ENCODE results near the gene G6PC1. TPM values are rescaled to one million over a fixed set of nuclear protein-coding genes. Genes with fewer than 3 reads are reported as not detected.
"Not testable (repeated sequence)": the region's sequence is repeated elsewhere in the genome, so short reads cannot be mapped to it uniquely, and the experiment has no call there.

Gene G6PC1
- polyA plus RNA-seq, 1 donor: not detected

- not testable (repeated sequence) for DNase-seq
Observed at GRCh38 chr17:42873932-42874695, 26.5 kb upstream of the G6PC1 start.

- no peak for DNase-seq
Observed at GRCh38 chr17:42877037-42877436, 23.6 kb upstream of the G6PC1 start.

- DNase-seq: no peak
Observed at GRCh38 chr17:42878123-42878880, 22.3 kb upstream of the G6PC1 start.

DNA sequence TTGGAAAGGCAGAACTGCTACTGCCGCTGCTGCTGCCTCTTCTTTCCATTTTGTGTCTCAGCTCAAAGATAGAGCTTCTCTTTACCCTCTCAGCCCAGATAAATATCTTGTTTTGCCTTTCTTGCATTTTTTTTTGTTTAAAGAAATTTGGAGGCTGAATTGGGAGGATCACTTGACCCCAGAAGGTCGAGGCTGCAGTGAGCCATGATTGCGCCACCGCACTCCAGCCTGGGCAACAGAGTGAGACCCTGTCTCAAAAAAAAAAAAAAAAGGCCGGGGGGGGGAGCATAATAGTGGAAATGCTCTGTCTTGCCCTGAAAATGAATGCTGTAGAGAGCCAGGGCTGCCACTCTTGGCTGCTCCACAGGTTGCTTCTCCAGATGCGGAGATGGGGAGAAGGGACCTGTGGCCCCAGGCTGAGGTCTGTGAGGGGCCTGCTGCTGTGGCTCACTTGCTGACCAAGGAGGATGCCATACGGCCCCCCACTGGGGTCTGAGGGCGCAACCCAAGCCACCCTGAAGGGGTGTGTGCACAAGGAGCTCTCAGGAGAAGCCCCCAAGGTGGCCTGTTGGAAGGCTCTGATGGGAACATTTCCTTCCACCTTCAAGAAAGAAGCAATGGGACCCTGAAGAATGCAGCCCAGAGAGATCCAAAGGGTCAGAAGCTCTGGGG, 21.5 kb upstream of the G6PC1 start:
- DNase-seq: no peak

DNA sequence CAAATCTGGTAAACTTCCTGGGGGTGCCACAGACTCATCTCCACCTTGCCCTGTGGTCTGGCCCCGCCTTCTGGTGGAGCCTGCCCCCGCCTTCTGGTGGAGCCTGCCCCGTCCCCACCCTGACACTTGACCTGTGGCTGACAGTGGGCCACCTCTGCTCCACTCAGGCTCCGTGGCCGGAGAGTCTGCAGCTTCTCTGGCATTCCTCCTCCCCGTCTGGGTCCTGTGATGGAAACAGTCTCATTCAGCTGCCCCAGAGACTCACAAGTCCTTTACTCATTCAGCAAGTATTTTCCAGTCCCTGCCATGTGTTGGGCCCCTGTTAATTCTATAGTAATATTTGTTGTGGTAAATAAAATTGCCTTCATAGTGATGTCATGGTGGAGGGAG, 21.0 kb upstream of the G6PC1 start:
- no peak for DNase-seq

DNA sequence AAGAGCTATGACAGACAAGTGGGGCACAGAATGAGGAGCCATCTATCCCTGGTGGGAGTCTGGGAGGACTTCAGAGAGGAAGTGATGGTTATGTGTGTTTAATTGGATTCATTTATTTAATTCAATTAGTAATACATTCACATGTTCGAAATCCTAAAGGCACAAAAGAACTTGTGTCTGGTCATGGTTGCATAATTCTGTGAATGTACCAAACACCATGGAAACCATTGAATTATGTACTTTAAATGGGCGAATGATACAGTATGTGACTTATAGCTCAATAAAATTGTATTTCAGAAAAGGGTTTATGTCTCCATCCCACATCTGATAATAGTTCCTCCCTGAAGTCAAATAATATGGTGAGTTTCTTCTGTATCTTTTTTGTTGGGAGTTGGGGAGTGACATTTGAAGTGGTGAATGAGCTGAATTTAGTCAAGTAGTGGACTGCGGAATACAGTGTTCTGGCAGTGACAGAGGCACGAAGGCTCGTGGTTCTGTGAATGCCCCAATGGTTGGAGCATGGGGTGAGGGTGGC, 19.8 kb upstream of the G6PC1 start:
- no peak for DNase-seq

- not testable (repeated sequence) for DNase-seq
Observed at GRCh38 chr17:42881706-42882105, 18.9 kb upstream of the G6PC1 start.

GRCh38 chr17:42882166-42882565, 18.4 kb upstream of the G6PC1 start:
- no peak for DNase-seq

- DNase-seq: no peak
Observed at GRCh38 chr17:42883802-42884558, 16.6 kb upstream of the G6PC1 start.

DNA sequence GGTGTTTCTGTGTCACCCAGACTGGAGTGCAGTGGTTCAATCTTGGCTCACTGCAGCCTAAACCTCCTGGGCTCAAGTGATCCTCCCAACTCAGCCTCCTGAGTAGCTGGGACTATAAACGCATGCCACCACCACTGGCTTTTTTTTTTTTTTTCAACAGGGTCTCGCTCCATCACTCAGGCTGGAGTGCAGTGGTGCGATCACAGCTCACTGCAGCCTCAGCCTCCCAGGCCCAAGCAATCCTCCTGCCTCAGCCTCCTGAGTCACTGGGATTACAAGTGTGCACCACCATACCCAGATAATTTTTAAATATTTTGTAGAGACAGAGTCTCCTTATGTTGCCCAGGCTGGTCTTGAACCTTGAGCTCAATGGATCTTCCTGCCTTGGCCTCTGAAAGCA, 14.8 kb upstream of the G6PC1 start:
- not testable (repeated sequence) for DNase-seq

GRCh38 chr17:42886283-42887176, 14.1 kb upstream of the G6PC1 start:
- no peak for DNase-seq

DNA sequence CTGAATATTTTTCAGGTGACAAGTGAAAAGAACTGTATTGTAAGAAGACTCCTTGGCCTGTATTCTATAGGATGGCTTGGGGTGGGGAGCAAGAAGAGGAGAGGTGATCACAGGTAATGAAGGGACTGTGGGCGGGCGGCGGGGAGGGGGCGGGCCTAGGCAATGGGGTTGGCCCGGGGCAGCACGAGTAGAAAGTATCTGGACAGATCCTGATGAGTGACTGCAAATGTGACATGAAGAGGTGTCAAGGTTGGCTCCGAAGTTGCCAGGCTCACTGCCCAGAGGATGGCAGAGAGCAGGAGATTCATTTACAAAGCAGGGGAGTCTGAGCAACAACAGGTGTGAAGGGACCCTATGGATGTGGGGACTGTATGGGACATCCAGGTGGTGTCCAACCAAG, 10.8 kb upstream of the G6PC1 start:
- no peak for DNase-seq

DNA sequence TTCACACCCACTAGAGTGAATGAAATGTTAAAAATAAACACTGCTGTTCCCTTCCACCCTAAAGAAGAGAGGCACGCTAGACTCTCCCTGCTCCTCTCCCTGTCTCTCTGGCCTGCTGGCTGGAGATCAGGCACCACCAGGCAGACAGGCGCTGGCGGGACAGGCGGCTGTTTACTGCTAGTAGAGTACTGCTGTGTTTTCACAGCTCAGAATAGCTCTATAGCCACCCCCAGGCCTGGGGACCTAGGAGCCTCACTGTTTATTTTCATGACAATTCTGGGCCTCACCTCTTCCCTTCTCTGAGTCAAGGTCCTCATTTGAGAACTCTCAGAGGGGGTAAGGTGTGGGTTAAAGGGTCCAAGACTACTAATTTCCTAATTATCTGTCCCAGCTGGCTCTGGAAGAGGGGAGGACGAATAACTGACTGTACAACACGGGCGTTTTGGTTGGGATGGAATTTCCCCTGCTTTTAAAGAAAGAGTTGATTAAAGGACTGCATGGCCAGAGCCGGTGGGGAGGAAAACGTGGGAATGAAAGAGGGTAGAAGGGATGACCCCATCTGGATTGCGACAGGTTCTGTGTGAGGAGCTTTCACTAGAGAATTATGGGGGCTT, 9.0 kb upstream of the G6PC1 start:
- peak; percentile 40 for DNase-seq

DNA sequence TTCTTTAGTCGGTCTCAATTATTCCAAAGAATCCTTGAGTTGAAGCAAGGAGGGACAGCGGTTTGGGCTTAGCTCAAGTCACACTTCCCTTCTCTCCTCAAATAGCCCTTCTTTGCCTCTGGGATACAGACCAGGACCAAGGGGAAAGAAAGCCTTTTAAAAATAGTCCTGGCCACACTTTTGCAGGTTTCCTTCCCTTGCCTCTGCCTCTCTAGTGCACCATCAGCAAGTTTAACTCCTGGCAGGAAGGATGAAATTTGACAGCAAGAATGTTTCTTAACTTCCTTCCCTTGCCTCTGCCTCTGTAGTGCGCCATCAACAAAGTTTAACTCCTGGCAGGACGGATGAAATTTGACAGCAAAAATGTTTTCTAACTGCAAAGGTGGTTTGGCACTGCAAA, 7.2 kb upstream of the G6PC1 start:
- DNase-seq: peak; percentile 45

GRCh38 chr17:42894283-42895184, 6.1 kb upstream of the G6PC1 start:
- DNase-seq: no peak

DNA sequence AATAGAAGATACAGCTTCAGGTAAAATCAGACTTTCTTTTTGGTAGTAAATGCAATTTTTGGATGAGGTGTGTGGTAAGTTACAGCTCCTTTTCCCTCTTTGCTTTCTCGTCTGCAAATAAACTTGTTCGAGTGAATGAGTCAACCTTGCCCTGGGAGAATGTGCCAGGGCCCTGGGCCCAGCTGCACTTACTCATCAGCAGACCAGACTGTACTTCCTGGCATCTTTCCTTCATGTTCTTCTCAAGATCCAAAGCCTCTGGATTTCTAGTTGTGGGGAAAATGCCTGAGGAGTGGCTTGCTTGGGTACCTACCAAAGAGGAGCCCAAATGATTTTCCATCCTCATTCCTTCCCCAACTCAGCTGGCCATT, 5.4 kb upstream of the G6PC1 start:
- DNase-seq: peak; percentile 78

DNA sequence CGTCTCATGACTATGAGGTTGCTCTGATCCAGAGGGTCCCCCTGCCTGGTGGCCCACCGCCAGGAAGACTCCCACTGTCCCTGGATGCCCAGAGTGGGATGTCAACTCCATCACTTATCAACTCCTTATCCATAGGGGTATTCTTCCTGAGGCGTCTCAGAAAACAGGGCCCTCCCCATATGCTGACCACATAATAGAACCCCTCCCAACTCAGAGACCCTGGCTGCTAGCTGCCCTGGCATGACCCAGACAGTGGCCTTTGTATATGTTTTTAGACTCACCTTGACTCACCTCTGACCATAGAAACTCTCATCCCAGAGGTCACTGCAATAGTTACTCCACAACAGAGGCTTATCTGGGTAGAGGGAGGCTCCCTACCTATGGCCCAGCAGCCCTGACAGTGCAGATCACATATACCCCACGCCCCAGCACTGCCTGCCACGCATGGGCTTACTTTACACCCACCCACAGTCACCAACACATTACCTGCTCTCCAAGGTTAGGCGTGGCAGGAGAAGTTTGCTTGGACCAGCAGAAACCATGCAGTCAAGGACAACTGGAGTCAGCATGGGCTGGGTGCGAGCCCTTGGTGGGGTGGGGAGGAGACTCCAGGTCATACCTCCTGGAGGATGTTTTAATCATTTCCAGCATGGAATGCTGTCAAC, 2.3 kb upstream of the G6PC1 start:
- no peak for DNase-seq

GRCh38 chr17:42899981-42900380, 618 bp upstream of the G6PC1 start:
- DNase-seq: not testable (repeated sequence)

DNA sequence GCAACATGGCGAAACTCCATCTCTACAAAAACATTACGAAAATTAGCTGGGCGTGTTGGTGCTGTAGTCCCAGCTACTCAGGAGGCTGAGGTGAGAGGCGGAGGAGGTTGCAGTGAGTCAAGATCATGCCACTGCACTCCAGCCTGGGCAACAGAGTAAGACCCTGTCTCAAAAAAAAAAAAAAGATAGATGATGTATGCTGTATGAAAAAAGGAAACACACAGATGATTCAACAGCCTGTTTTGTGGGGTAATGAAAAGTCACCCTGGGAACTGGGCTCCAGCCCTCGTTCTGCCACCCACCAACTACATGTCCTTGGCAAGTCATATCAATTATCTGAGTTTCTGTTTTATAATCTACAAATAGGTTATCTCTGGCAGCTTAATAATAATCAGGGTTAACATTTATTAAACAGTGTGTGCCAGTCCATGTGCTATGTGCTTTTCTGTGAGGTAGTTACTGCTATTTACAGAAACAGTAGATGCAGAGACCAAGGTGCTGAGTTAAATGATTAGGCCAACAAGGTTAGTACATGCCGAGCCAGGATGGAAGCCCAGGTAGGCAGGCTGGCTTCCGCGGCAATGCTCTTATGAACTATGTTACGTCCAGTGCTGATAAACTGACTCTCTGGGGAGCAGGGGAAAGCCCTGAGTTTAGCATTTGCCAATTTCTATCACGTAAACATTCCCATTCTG, 1.1 kb downstream of the G6PC1 start:
- DNase-seq: no peak
